GF-D8 (cell line): ENCODE measurements around the gene LPCAT1.
"Not testable (repeated sequence)": the region's sequence is repeated elsewhere in the genome, so short reads cannot be mapped to it uniquely, and the experiment has no call there.

ENCODE experiments used
- DNase-seq: peaks from one replicate; lab custom pipeline; 2025; lab: John Stamatoyannopoulos, UW

Gene LPCAT1

GRCh38 chr5:1522601-1523479, 920 bp downstream of the LPCAT1 start:
- DNase-seq: no peak

GRCh38 chr5:1521671-1522600, 1.8 kb downstream of the LPCAT1 start:
- DNase-seq: no peak

- DNase-seq: no peak
These were observed 2.8 kb downstream of the LPCAT1 start for GRCh38 chr5:1520791-1521453.

GRCh38 chr5:1519631-1520210, 4.0 kb downstream of the LPCAT1 start:
- DNase-seq: no peak

GRCh38 chr5:1517838-1518237, 5.9 kb downstream of the LPCAT1 start:
- DNase-seq: no peak

- DNase-seq: no peak
These were observed 6.9 kb downstream of the LPCAT1 start for GRCh38 chr5:1516615-1517601.

- DNase-seq: no peak
These were observed 7.7 kb downstream of the LPCAT1 start for GRCh38 chr5:1515921-1516571.

GRCh38 chr5:1515311-1515920, 8.3 kb downstream of the LPCAT1 start:
- no peak for DNase-seq

GRCh38 chr5:1514819-1515310, 8.9 kb downstream of the LPCAT1 start:
- DNase-seq: not testable (repeated sequence)

GRCh38 chr5:1514027-1514818, 9.5 kb downstream of the LPCAT1 start:
- DNase-seq: no peak

- no peak for DNase-seq
These were observed 10.3 kb downstream of the LPCAT1 start for GRCh38 chr5:1513326-1514026.

- no peak for DNase-seq
These were observed 11.0 kb downstream of the LPCAT1 start for GRCh38 chr5:1512541-1513291.

GRCh38 chr5:1511651-1512540, 11.9 kb downstream of the LPCAT1 start:
- no peak for DNase-seq

GRCh38 chr5:1511048-1511447, 12.7 kb downstream of the LPCAT1 start:
- no peak for DNase-seq

GRCh38 chr5:1510631-1511030, 13.1 kb downstream of the LPCAT1 start:
- DNase-seq: no peak

- DNase-seq: no peak
These were observed 13.6 kb downstream of the LPCAT1 start for GRCh38 chr5:1510151-1510561.
